T-helper 9 cell (primary cell): ENCODE results near the gene ECM2.

Experiments used
- DNase-seq: peaks from one replicate; pipeline ENCODE4 v3.0.0-alpha.2; 2020

The ECM2 gene

DNA sequence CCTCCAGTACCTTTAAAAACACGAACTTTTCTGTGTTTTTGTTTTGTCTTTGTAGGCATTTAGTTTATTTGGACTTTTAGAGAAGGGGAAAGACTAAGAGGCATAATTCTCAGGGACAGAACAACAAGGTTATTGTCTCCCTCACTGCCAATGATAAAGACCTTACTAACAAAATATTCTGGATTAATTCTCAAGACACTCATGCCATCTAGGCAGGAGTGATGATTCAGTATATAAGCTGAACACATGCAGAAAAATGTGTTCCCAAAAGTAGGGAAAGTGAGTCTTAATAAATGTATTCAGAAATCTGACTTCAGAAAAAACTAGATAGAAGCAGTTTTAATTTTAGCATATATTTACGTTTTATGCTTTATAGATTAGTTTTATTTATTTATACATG, 36.1 kb downstream of the ECM2 start:
- DNase-seq = no peak

- no peak for DNase-seq
Observed at GRCh38 chr9:92496396-92497176, 39.2 kb downstream of the ECM2 start.

- DNase-seq = no peak
Observed at GRCh38 chr9:92494856-92495255, 40.9 kb downstream of the ECM2 start.

DNA sequence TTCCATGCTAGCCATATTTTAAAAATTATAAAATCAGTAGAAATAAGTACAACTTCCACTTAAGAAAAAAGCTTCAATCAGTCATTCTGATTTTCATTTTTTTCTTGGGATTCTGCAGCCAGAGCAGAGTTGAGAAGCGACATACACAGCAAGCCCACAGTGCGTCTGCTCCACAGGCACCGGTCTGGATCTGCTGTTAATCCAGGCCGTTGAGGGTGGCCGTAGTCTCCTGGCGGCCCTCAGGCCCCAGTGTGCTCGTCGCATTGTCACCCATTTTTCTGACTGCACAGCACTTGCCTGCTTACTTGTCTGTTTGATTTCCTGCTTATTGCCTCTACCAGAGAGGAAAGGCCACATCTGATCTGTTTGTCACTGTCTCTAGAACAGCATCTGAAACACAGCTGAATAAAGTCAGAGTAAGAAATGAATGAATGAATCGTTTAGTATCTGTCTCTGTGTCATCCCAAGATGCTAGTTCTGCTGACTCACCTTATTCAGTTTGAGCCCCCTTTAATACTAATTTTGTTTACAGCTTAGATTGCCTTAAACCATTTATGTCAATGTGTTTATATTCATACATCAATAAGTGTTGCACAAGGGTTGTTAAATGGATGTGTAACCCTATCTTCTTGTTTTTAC, 41.9 kb downstream of the ECM2 start:
- no peak for DNase-seq

DNA sequence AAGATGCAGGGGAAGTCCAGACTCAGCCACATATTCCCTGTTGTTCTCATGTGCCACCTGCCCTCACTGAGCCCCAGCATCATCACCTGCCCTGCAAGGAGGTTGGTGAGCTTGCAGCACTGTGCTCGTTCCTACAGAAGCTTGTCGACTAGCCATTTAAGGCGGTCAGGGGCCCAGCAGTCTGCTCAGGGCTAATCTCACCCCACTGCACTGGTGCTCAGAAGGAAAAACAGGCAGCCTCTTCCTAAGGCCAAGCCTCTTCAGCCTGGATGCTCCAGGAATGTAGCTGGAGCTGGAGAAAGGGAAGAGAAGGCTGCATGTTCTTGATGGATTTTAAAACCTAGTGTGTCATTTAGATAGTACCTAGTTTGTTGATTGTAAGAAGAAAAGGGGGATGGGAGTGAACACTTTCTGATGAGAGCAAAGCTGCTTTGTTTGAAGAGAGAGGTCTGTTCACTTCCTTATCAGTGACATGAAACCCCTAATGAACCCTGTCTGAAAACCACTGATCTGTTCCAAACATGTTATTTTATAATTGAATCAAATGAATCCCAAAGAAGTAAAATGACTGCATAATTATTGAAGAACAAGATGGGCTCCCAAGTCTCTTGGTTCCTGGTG, 42.9 kb downstream of the ECM2 start:
- DNase-seq = no peak

DNA sequence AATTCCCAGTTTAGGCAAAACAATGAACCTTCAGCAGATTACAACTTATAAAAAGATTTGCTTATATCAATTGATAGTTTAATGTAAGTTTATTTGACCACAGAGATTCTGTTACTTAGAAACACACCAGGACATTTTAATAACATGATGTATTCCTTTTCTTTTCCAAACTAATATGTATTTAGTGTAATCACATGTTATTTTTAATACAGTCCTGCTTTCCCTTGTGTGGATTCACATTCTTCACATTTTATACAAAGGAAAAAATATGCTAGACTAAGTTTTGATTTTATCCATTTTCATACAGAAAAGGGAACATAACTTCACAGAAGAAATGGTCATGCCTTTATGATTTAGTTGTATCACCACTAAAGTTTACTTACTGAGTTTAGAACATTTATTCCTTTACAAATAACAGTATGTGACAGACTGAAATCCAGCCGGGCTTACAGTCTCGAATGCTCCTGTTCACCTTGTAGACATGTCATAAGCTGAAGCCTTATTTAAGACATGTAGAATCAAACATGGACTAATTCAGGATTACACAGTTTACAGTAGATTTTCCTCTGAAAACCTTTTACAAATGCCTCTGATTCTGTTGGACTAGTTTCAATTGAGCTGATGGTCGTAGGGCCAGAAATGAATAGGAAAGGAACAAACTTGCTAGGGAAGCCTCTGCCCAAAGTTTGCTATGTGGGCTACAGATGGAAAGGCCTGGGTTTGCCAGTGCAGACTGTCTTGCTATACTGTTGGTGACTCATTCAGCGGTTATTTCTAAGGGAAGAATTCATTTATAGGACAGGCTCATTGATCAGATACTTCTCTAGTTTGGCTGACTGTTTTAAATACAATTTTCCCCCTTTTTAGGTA, 46.9 kb downstream of the ECM2 start:
- DNase-seq = no peak

DNA sequence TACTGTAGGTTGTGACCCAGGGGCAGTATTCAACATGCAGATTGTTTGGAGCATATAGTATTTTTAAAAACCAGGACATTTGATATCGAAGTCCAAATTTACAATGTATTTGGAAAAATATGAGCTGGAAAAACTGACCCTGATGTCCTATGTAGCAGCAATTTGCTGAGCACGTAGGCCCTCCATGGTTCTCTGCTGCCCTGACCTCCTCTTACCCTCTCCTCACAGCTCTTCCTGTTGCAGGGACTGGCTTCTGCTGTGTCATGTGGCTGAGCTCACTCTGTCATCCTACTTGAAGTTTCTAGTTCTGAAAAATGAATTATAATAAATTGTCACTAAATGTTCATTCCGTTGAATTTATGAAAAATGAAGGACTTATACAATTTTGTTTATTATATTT, 49.4 kb downstream of the ECM2 start:
- no peak for DNase-seq

GRCh38 chr9:92484563-92484962, 51.2 kb downstream of the ECM2 start:
- DNase-seq = no peak

DNA sequence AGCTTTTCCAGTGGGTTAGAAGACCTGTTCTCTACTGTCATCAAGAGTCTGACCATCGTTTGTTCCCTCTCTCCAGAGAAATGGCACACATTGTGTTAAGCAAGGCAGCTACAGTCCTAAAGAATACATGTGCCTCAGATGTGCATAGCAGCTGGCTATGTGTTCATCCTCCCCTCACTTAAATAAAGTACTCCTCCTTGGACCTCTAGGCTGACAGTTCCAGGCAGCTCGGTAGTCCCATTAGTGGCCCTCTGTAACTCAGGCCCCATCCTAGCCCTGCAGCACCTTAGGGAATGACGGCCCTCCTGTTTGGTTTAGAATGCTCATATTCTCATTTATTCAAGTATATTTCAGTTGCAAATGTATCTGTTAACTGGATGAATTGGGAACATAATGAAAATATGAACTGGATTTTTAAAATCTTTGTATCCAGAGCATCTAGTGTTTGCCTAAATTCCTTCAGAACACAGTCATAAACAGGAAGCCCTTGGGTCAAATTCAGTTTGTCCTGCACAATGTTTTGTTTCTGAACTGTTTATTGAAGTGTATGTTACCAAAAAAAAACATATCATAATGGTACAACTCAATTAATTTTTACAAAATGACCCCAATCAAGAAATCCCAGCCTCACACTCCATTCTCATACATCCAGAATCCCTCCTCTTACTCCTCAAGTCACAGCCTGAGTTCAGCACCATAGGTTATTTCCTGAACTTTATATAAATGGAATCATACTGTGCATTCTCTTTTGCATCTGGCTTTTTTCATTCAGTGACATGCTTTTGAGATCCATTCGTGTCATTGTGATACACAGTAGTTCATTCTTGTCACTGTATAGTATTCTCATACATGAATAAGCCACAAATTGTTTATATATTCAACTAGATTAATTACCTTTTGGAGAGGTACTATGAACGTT, 51.9 kb downstream of the ECM2 start:
- no peak for DNase-seq

DNA sequence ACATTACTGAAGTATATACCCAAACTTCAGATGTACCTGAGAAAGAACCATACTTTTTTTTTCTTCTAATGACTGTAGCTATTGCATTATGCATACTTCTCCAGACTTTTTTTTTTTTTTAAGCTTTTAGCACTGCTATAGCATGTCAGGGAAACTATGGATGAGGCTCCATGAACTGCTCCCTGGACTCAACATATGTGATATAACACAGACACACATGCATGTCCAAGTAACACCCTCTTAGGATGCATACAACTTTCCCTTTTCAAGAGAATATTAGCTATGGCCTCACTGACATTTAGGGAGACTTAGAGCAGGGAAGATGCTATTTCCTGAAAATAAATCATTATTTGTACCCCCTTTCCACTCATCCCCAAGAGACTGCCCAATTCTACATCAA, 53.0 kb downstream of the ECM2 start:
- no peak for DNase-seq

GRCh38 chr9:92482329-92482728, 53.5 kb downstream of the ECM2 start, which contains the start of gene ASPN:
TSS of gene ASPN (minus strand) at chr9:92482506.
- DNase-seq = no peak

DNA sequence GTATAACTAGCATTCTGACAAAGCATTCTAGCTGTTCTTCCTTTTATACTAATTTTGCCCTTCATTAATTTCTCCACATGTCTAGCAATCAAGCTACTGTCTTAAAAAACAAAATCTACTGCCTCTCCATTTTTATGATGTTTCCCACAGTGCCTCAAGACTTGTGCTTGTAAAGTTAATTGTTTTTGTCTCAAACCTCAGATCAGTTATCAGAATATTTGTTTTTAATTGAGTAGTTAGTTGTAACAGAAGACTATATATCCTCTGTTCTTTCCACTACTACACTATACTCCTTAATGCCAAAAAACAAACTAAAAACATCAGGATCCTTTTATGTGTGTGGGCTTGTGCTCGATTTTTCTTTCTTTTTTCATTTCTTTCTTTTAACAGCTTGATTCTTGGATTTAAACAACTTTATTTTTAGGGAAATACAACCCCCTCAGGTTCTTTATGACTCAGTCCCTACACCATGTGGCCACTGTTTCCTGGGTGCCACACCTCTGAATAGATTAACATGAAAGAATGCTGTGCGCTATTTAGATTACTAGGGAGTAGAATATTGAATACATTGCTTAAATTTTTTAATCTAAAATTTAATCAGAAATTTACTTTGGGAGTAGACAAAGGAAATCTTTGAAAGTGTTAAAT, 54.7 kb downstream of the ECM2 start:
- DNase-seq = no peak

- DNase-seq = no peak
Observed at GRCh38 chr9:92480291-92480771, 55.5 kb downstream of the ECM2 start.

- no peak for DNase-seq
Observed at GRCh38 chr9:92479346-92479745, 56.4 kb downstream of the ECM2 start.

DNA sequence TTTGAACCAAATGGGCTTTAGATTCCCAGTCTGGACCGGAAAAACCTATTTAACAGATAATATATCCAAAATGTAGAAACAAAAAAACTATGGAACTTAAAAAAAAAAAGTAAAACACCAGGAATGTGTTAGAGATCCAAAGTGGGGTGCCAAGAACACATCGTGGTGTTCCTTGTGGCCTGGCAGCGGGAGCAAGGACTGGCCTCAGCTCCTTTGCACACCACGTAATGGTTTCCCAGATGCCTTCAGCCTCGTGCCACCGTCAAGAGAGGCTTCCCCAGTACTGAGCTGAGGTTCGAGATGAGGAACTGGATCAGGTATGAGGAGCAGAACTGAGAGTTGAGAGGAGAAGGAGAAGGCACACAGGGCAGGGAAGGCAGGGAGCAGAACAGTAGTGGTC, 57.0 kb downstream of the ECM2 start:
- no peak for DNase-seq

DNA sequence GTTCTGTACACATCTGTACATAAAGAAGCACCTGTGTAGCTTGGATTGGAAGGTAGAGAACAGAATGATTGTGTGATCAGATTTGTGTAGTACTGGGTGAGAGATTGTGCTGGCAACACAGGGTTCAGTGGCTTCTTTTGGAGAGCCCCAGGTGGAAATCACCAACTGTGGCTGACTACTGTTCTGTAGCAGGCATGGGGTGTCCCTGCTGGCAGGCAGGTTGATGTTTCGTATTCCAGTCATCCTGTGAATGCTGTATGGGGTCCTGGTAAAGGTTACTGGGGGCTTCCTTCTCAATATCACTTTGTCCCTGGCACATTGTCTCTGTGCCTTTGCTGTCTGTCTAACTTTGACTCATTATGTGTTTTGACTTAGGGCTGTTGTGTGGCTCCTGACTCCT, 58.8 kb downstream of the ECM2 start:
- no peak for DNase-seq

- DNase-seq = no peak
Observed at GRCh38 chr9:92474587-92474986, 61.2 kb downstream of the ECM2 start.

DNA sequence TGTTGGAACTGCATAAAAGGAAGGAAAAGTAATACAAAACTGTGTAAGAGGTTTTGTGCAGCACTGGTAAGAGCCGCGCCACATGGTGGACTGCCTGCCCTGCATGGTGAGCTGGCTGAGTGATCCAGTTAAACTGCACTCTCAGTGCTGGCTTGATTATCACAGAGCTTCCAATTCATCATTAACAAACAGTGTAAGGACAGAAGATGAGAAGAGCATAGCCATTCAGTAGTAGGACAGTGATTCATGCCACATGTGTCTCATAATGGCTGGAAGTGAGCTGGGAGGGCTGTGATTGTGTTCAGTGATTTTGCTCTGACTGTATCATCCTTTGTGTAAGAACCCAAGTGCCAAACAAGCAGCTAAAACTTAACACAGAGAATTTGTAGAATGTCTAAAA, 67.6 kb downstream of the ECM2 start:
- DNase-seq = no peak

DNA sequence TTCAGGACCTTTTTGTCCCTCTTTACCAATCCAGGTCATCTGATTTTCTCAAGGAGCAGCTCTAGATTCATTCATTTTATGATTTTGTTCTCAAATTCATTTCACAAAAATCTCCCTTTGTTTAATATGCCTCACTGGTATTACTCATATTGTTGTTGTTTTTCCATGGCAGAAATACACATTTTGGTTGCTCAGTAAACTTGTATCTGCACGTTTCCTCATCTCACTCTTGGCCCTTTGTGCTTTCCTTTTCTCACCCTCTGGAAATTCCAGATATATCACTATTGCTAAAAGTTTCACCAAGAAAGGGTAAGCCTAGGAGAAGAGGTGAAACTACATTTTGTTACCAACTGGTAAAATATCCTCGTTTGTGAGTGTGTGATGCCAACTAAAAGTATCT, 68.3 kb downstream of the ECM2 start:
- no peak for DNase-seq

DNA sequence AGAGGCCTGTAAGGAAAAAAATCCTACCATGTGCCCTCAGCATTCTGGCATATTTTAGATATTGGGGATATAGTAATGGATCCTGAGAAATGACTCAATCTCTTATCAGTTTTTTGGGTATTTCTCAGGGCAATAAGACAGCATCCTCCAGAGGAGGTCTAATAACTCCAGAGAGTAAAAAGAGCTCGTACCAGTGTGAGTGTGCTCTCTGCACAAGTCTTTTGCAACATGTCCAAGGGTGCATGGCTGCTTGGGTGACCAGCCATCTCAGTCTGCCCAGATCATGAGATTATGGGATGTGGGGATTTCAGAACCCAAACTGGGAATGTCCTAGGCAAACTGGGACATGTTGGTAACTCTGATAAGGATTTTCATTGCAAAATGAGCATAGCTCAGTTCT, 68.7 kb downstream of the ECM2 start:
- no peak for DNase-seq

DNA sequence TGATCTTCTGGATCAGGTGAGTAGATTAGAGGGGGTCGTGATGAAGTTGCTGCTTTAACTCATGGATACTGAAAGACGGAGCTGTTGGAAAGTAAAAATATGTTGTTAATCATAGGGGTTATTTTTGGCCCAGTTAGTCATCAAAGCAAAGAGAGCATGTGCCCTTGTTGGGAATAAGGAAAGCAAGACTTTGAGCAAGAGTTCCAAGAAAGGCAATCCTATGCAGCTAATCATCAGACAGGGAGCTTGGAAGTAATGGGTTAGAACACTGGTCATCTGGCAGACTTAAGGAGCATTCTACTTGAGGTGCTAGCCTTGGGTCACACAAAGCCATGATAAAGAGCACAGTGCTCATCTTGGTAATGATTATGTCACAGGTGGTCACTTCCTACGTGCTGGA, 71.8 kb downstream of the ECM2 start:
- DNase-seq = no peak
